22Rv1 (cell line): Measurements from ENCODE around the gene LZTR1.

Experiments
- H3K27ac ChIP-seq: fragments of 450-650 bp; 2 replicates; pipeline ENCODE4 v1.5.1; 2017
- CTCF ChIP-seq: fragments of 450-650 bp; IDR thresholded peaks from 2 replicates; pipeline ENCODE4 v1.5.1; 2017; ENCODE audit warnings: mild to moderate bottlenecking
- ZFX ChIP-seq: fragments of 450-650 bp; IDR thresholded peaks from 2 replicates; pipeline ENCODE4 v1.6.1; 2017; ENCODE audit warnings: antibody characterized with exemption, borderline replicate concordance

The LZTR1 gene

GRCh38 chr22:21025266-21025665 lies 43.2 kb downstream of the LZTR1 start:
- H3K27ac ChIP-seq = no peak overlapping the region

GRCh38 chr22:21025763-21026755 lies 44.0 kb downstream of the LZTR1 start:
- TF ChIP-seq ZFX = no peak
- no peak for TF ChIP-seq CTCF
- H3K27ac ChIP-seq = no peak overlapping the region

More at GRCh38 chr22:21025266-21025665, 43.2 kb downstream of the LZTR1 start:
- TF ChIP-seq ZFX = no peak
- no peak for TF ChIP-seq CTCF

- TF ChIP-seq CTCF (no peak), ZFX (no peak)
- H3K27ac ChIP-seq = no peak overlapping the region
Observed at GRCh38 chr22:21026783-21027692, 44.9 kb downstream of the LZTR1 start.

GRCh38 chr22:21028277-21029251 lies 46.5 kb downstream of the LZTR1 start:
- no peak overlapping the region for H3K27ac ChIP-seq
- TF ChIP-seq ZFX = no peak
- no peak for TF ChIP-seq CTCF

- no peak for TF ChIP-seq ZFX
- TF ChIP-seq CTCF = no peak
- no peak overlapping the region for H3K27ac ChIP-seq
Observed at GRCh38 chr22:21029486-21030025, 47.5 kb downstream of the LZTR1 start.

- no peak for TF ChIP-seq ZFX
- TF ChIP-seq CTCF = no peak
- H3K27ac ChIP-seq = no peak overlapping the region
Observed at GRCh38 chr22:21030032-21030431, 47.9 kb downstream of the LZTR1 start.
